DOHH2 (cell line): ENCODE measurements around the gene HOXA2.

ENCODE experiments used
- H3F3A ChIP-seq: fragments of 200-600 bp; sonication (generic), shearing (Covaris generic); 2 replicates; pipeline ENCODE4 v1.6.0; 2016; ENCODE audit warnings: antibody characterized with exemption, mild to moderate bottlenecking; ENCODE audit not compliant: control insufficient read depth, insufficient read depth
- H3K27ac ChIP-seq: fragments of 200-600 bp; sonication (generic); 2 replicates; pipeline ENCODE4 v1.5.1; 2014; ENCODE audit warnings: low read depth, mild to moderate bottlenecking, low read length, moderate library complexity
- H3K27me3 ChIP-seq: fragments of 200-600 bp; sonication (generic); 2 replicates; pipeline ENCODE4 v1.6.1; 2014; ENCODE audit warnings: mild to moderate bottlenecking, low read length, mixed read lengths; ENCODE audit not compliant: control insufficient read depth
- H3K36me3 ChIP-seq: fragments of 200-600 bp; sonication (generic); 2 replicates; pipeline ENCODE4 v1.6.1; 2014; ENCODE audit warnings: mild to moderate bottlenecking, low read length, moderate library complexity, mixed read lengths; ENCODE audit not compliant: control insufficient read depth
- H3K4me1 ChIP-seq: fragments of 200-600 bp; sonication (generic); 2 replicates; pipeline ENCODE4 v1.6.1; 2014; ENCODE audit warnings: mild to moderate bottlenecking, low read length, mixed read lengths; ENCODE audit not compliant: control insufficient read depth
- H3K4me2 ChIP-seq: fragments of 200-600 bp; sonication (generic); 2 replicates; pipeline ENCODE4 v1.6.0; 2014; ENCODE audit warnings: mild to moderate bottlenecking, low read length, moderate library complexity
- H3K4me3 ChIP-seq: fragments of 200-600 bp; sonication (generic); 2 replicates; pipeline ENCODE4 v1.5.1; 2014; ENCODE audit warnings: mild to moderate bottlenecking, low read length, mixed read lengths
- H3K79me2 ChIP-seq: fragments of 200-600 bp; sonication (generic); 2 replicates; pipeline ENCODE4 v1.6.1; 2014; ENCODE audit warnings: mild to moderate bottlenecking, low read length, mixed read lengths; ENCODE audit not compliant: control insufficient read depth
- H3K9me2 ChIP-seq: fragments of 200-600 bp; sonication (generic); replicated peaks from 2 replicates; pipeline ENCODE4 v1.6.1; 2014; ENCODE audit warnings: mild to moderate bottlenecking, low read length, mixed read lengths; ENCODE audit not compliant: control insufficient read depth
- H3K9me3 ChIP-seq: fragments of 200-600 bp; sonication (generic); 2 replicates; pipeline ENCODE4 v1.6.1; 2014; ENCODE audit warnings: antibody characterized with exemption, low read length, mixed read lengths; ENCODE audit not compliant: control insufficient read depth, insufficient read depth
- H4K20me1 ChIP-seq: fragments of 200-600 bp; sonication (generic); 2 replicates; pipeline ENCODE4 v1.6.0; 2014; ENCODE audit warnings: low read depth, mild to moderate bottlenecking, antibody characterized with exemption, low read length, moderate library complexity; ENCODE audit not compliant: control insufficient read depth, insufficient read depth
- EZH2phosphoT487 ChIP-seq: fragments of 200-600 bp; sonication (generic); IDR thresholded peaks from 2 replicates; pipeline ENCODE4 v1.6.1; 2017; ENCODE audit warnings: borderline replicate concordance, mild to moderate bottlenecking, antibody characterized with exemption, low read length, moderate library complexity, mixed read lengths
- TF ChIP-seq, protein P1 (sequence below): fragments of 200-600 bp; sonication (generic); IDR thresholded peaks from one replicate; pipeline ENCODE4 v1.5.1; 2014; ENCODE audit warnings: antibody characterized with exemption, mild to moderate bottlenecking, low read depth, low read length; ENCODE audit not compliant: poor library complexity, severe bottlenecking

HOXA2 gene

DNA sequence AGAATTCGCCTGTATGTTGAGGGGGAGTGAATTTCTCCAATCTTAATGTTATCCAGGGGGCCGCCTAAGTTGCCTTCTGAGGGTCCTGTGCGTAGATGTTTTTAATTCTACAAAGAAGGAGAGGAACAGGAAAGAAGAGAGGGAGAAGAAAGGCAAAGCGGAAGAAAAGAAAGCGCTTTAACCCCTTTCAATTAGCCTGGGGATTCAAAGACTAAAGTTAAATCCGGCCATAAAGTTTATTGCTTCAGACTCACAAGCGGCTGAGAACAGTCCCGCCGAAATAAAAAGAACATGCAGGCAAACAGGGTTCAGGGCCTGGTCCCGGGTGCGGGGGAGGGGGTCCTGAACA, 36.5 kb upstream of the HOXA2 start:
- Histone ChIP-seq H3K36me3 (no peaks in the 10 kb centered on the region), H3K4me2 (no peak overlapping the region), H3F3A (no peaks in the 10 kb centered on the region), H3K4me1 (no peaks in the 10 kb centered on the region), H3K4me3 (no peak overlapping the region), H4K20me1 (no peaks in the 10 kb centered on the region), H3K9me3 (no peaks in the 10 kb centered on the region), H3K79me2 (no peaks in the 10 kb centered on the region), H3K27me3 (peaks cover 50% of the 10 kb centered on the region), H3K27ac (no peak overlapping the region), H3K9me2 (no peaks in the 10 kb centered on the region)
- no peak for TF ChIP-seq EZH2phosphoT487
- TF ChIP-seq, protein P1, sequence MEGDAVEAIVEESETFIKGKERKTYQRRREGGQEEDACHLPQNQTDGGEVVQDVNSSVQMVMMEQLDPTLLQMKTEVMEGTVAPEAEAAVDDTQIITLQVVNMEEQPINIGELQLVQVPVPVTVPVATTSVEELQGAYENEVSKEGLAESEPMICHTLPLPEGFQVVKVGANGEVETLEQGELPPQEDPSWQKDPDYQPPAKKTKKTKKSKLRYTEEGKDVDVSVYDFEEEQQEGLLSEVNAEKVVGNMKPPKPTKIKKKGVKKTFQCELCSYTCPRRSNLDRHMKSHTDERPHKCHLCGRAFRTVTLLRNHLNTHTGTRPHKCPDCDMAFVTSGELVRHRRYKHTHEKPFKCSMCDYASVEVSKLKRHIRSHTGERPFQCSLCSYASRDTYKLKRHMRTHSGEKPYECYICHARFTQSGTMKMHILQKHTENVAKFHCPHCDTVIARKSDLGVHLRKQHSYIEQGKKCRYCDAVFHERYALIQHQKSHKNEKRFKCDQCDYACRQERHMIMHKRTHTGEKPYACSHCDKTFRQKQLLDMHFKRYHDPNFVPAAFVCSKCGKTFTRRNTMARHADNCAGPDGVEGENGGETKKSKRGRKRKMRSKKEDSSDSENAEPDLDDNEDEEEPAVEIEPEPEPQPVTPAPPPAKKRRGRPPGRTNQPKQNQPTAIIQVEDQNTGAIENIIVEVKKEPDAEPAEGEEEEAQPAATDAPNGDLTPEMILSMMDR, result no peak

DNA sequence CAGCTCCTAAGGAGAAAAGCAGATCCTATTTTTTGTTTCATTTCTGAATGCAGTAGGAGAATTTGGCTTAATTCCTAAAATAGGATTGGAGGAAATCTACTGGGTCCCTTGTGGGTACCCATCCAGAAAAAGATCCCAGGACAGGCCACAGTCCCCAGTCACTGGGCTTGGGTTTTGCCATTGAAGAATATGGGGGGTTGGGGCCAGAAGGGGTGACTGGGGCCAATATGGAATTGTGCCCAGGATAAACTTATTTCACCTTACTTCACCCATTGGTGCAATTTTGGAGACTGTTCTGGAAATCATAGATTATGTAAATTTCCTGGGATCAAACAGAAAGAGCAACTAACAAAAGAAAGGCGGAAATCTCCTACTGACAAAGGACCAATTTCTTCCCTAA, 36.0 kb upstream of the HOXA2 start:
- no peaks in the 10 kb centered on the region for H3F3A ChIP-seq
- no peaks in the 10 kb centered on the region for H3K79me2 ChIP-seq
- peaks cover 55% of the 10 kb centered on the region for H3K27me3 ChIP-seq
- TF ChIP-seq EZH2phosphoT487, result no peak
- TF ChIP-seq, protein P1, result no peak
- H3K4me2 ChIP-seq, result no peak overlapping the region
- no peaks in the 10 kb centered on the region for H3K9me2 ChIP-seq
- no peaks in the 10 kb centered on the region for H3K4me1 ChIP-seq
- no peaks in the 10 kb centered on the region for H3K36me3 ChIP-seq
- H4K20me1 ChIP-seq, result no peaks in the 10 kb centered on the region
- no peak overlapping the region for H3K4me3 ChIP-seq
- H3K27ac ChIP-seq, result no peak overlapping the region
- no peaks in the 10 kb centered on the region for H3K9me3 ChIP-seq

DNA sequence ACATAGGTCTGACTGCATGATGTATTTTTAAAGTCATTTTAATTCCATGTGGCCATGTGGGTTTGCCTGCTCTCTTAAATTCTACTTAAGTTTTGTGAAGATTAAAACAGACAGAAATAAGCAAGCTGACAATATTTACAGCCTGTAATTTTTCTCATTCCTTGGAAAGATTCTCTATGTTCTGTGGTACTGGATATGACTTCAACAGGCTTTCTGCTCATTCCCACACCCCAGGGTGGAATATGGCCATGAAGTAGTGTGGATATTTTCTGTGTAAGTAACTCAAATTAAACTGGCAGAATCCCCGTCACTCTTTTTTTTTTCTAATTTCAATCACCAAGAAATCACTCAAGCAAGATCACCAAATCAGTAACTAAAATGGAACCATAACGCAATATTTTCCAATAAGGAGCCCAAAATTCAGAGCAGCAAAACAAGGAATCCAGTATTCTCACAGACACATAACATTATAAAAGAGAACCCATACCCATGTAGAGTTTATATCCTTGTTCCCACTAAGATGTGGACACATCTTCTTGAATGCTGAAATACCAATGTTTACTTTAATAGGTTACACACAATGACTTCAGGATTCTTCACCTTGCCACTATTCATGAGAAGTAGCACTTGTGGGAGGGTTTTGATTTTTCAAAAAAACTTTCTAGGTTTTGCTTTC, 35.3 kb upstream of the HOXA2 start:
- Histone ChIP-seq H3K9me2 (no peaks in the 10 kb centered on the region), H3K27ac (no peak overlapping the region), H3K4me2 (no peak overlapping the region), H3K27me3 (peaks cover 59% of the 10 kb centered on the region), H3K4me1 (no peaks in the 10 kb centered on the region), H3K36me3 (no peaks in the 10 kb centered on the region), H3K79me2 (no peaks in the 10 kb centered on the region), H3F3A (no peaks in the 10 kb centered on the region), H3K4me3 (no peak overlapping the region), H4K20me1 (no peaks in the 10 kb centered on the region), H3K9me3 (no peaks in the 10 kb centered on the region)
- no peak for TF ChIP-seq EZH2phosphoT487
- TF ChIP-seq, protein P1, result no peak

DNA sequence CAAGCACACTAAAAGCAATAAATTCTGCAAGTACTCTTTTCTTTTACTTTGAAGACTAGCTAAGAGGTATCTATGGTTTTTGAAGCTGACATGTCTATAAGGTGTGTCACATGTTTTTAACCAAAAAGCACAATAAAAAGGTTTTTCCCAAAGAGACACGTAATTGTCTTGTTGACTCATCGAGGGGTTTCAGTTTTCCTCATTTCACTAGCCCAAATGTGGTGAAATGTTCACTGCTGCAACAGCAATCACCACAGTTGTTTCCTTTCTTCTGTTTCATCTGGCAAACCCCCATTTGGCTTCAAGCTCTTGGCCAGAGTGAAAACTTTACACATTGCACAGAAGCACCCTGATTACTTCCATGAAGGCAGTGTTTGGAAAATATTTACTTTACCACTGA, 31.9 kb upstream of the HOXA2 start:
- H3K4me3 ChIP-seq, result no peak overlapping the region
- H3K27ac ChIP-seq, result no peak overlapping the region
- H3K4me1 ChIP-seq, result no peaks in the 10 kb centered on the region
- H3K9me3 ChIP-seq, result no peaks in the 10 kb centered on the region
- H3K79me2 ChIP-seq, result no peaks in the 10 kb centered on the region
- TF ChIP-seq, protein P1, result no peak
- no peak for TF ChIP-seq EZH2phosphoT487
- peaks cover 56% of the 10 kb centered on the region for H3K27me3 ChIP-seq
- no peak overlapping the region for H3K4me2 ChIP-seq
- H3K9me2 ChIP-seq, result no peaks in the 10 kb centered on the region
- H4K20me1 ChIP-seq, result no peaks in the 10 kb centered on the region
- H3F3A ChIP-seq, result no peaks in the 10 kb centered on the region
- H3K36me3 ChIP-seq, result no peaks in the 10 kb centered on the region
